ENCODE measurements around the gene LRP8.

DNA sequence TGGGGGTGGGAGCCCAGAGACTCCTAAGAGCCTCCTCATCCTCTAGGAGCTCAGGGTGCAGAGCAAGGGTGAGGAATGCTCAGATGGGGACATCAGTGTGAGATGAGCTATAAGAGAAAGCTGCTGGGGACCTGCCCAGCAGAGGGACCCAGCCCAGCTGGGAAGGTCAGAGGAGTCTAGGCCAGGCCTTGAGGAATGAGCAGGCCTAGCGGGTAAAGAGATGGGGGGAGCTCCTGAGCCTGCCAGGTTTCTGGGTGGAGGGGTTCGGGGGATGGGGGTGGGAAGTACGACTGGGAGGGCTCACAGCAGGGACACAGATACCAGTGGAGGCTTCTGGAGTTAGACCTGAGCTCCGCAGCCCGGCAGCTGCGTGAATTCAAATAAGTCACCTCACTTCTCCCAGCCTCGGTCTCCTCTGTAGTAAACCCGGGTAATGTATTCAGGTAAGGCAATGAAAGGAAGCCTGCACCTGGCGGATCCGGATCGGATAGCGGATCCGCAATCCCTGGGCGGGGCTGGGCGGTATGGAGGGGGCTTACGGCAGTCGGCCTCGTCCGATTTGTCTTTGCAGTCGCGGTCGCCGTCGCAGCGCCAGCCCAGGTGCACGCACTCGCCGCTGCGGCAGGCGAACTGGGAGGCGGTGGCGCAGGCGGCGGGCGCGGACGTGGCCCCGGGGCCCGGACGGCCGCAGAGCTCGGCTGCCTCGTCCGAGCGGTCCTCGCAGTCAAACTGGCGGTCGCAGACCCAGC lies 51.5 kb downstream of the LRP8 start:
- TF ChIP-seq CTCF (IDR thresholded peaks at IDR 0.05), result no peak
- no peak for TF ChIP-seq POLR2A (IDR thresholded peaks at IDR 0.05; ENCODE audit: low read length)
- TF ChIP-seq RFX5 (IDR thresholded peaks at IDR 0.05), result no peak
- TF ChIP-seq ATOH8 (CRISPR knock-in tag; IDR thresholded peaks at IDR 0.05; ENCODE audit: low read depth), result no peak
- no peak for TF ChIP-seq KDM5A (IDR thresholded peaks at IDR 0.05)
- TF ChIP-seq ELK1 (IDR thresholded peaks at IDR 0.05; ENCODE audit: low read depth, low read length), result no peak
- TF ChIP-seq RAD21 (conservative IDR thresholded peaks at IDR 0.05 in 1 of 2, IDR thresholded peaks at IDR 0.05 in 1 of 2), result no peak
- no peak for TF ChIP-seq SMC3 (IDR thresholded peaks at IDR 0.05)
- TF ChIP-seq, protein P1, sequence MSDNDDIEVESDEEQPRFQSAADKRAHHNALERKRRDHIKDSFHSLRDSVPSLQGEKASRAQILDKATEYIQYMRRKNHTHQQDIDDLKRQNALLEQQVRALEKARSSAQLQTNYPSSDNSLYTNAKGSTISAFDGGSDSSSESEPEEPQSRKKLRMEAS (IDR thresholded peaks at IDR 0.05), result no peak
- no peak for TF ChIP-seq CEBPB (IDR thresholded peaks at IDR 0.05)
- TF ChIP-seq TP53 (CRISPR knock-in tag; IDR thresholded peaks at IDR 0.05), result no peak
